OCI-LY7 (cell line): ENCODE results near the gene FAM240A. TPM values are rescaled to one million over a fixed set of nuclear protein-coding genes. Genes with fewer than 3 reads are reported as not detected.

Source experiments
- BruUV-seq: library from RNA; stranded (reverse); fragments of 400-500 nt; replicated peaks from 2 replicates; lab custom pipeline; 2021; lab: Mats Ljungman, UMichigan
- CTCF ChIA-PET: fragments of 300-600 bp; sonication (Branson Sonifier 250); formaldehyde crosslinking; loops from one replicate; lab custom pipeline; 2022; ENCODE audit warnings: antibody characterized with exemption; ENCODE audit not compliant: unreplicated experiment; lab: Charles Lee
- POLR2A ChIA-PET: fragments of 300-600 bp; sonication (Branson Sonifier 250); formaldehyde crosslinking; loops from one replicate; lab custom pipeline; 2022; ENCODE audit warnings: antibody characterized with exemption; lab: Charles Lee
- DNase-seq: peaks from one replicate; pipeline ENCODE4 v3.0.0-alpha.2; 2015; ENCODE audit warnings: low spot score
- H2AFZ ChIP-seq: fragments of 200-600 bp; sonication (generic), shearing (Covaris generic); 2 replicates; pipeline ENCODE4 v1.6.1; 2014; ENCODE audit warnings: mild to moderate bottlenecking, antibody characterized with exemption, low read length, moderate library complexity
- H3K27ac ChIP-seq: fragments of 200-600 bp; sonication (generic); 2 replicates; pipeline ENCODE4 v1.5.1; 2014; ENCODE audit warnings: mixed run types, low read depth, mild to moderate bottlenecking, moderate library complexity, low read length, inconsistent platforms; ENCODE audit not compliant: poor library complexity, severe bottlenecking
- H3K36me3 ChIP-seq: fragments of 200-600 bp; sonication (generic); 2 replicates; pipeline ENCODE4 v1.6.1; 2014; ENCODE audit warnings: mild to moderate bottlenecking, antibody characterized with exemption, low read length, moderate library complexity, mixed read lengths; ENCODE audit not compliant: insufficient read depth
- H3K4me1 ChIP-seq: fragments of 200-600 bp; sonication (generic); 2 replicates; pipeline ENCODE4 v1.5.1; 2014; ENCODE audit warnings: mild to moderate bottlenecking, low read length; ENCODE audit not compliant: insufficient read depth, poor library complexity, severe bottlenecking
- H3K4me2 ChIP-seq: fragments of 200-600 bp; sonication (generic); 2 replicates; pipeline ENCODE4 v1.6.1; 2014; ENCODE audit warnings: mild to moderate bottlenecking, low read length
- H3K4me3 ChIP-seq: fragments of 200-600 bp; sonication (generic); 2 replicates; pipeline ENCODE4 v1.5.1; 2014; ENCODE audit warnings: mild to moderate bottlenecking, low read depth, low read length; ENCODE audit not compliant: poor library complexity, severe bottlenecking
- H3K79me2 ChIP-seq: fragments of 200-600 bp; sonication (generic); 2 replicates; pipeline ENCODE4 v1.6.1; 2016; ENCODE audit warnings: low read depth, mild to moderate bottlenecking, low read length, moderate library complexity, mixed read lengths; ENCODE audit not compliant: insufficient read depth
- H3K9me2 ChIP-seq: fragments of 200-600 bp; sonication (generic); 2 replicates; pipeline ENCODE4 v1.6.1; 2016; ENCODE audit warnings: mild to moderate bottlenecking, low read length, mixed read lengths; ENCODE audit not compliant: insufficient read depth
- H3K9me3 ChIP-seq: fragments of 200-600 bp; sonication (generic); 2 replicates; pipeline ENCODE4 v1.6.1; 2014; ENCODE audit warnings: mild to moderate bottlenecking, mixed run types, low read length, mixed read lengths
- H4K20me1 ChIP-seq: fragments of 200-600 bp; sonication (generic); 2 replicates; pipeline ENCODE4 v1.6.1; 2014; ENCODE audit warnings: mild to moderate bottlenecking, antibody characterized with exemption, low read length, moderate library complexity, mixed read lengths; ENCODE audit not compliant: insufficient read depth
- CTCF ChIP-seq: fragments of 200-600 bp; sonication (generic); conservative IDR thresholded peaks from 2 replicates; pipeline ENCODE4 v1.5.1; 2014; ENCODE audit warnings: mild to moderate bottlenecking, antibody characterized with exemption, low read length, moderate library complexity, mixed read lengths
- EZH2phosphoT487 ChIP-seq: fragments of 200-600 bp; sonication (generic); IDR thresholded peaks from 2 replicates; pipeline ENCODE4 v1.6.1; 2018; ENCODE audit warnings: low read depth, borderline replicate concordance, mild to moderate bottlenecking, mixed run types, antibody characterized with exemption, low read length, moderate library complexity, mixed read lengths
- intact Hi-C: fragments of 100-400 bp; cut with micrococcal nuclease; formaldehyde crosslinking; loops from one replicate; pipeline ENCODE4 v1.10.0; 2022; ENCODE audit not compliant: unreplicated experiment
- total RNA-seq, 2 experiments: library from RNA; depleted of rRNA in 1 of 2; stranded (reverse); fragments of >200 nt in 1 of 2; shearing (Covaris generic) in 1 of 2; gene quantifications; 2 replicates each; pipeline ENCODE4 v1.2.3, GENCODE V29; 2014 to 2022

FAM240A gene
- total RNA-seq, 2 experiments from 2014 or later, result not detected

- no TSS peak for BruUV-seq
- Histone ChIP-seq H3K4me2 (no peak overlapping the region), H3K79me2 (no peaks in the 10 kb centered on the region), H4K20me1 (no peaks in the 10 kb centered on the region), H3K4me1 (peaks cover 5% of the 10 kb centered on the region), H3K4me3 (no peak overlapping the region), H3K9me2 (no peaks in the 10 kb centered on the region), H2AFZ (no peak overlapping the region), H3K27ac (no peak overlapping the region), H3K9me3 (no peaks in the 10 kb centered on the region), H3K36me3 (no peaks in the 10 kb centered on the region)
- ChIA-PET CTCF (no interaction called here), POLR2A (no interaction called here)
- TF ChIP-seq EZH2phosphoT487 (no peak), CTCF (no peak)
- no peak for DNase-seq
- intact Hi-C loops, result no loop called here
Measured at GRCh38 chr3:46659285-46659684, 47.0 kb downstream of the FAM240A start.

- no TSS peak for BruUV-seq
- Histone ChIP-seq H3K27ac (no peak overlapping the region), H3K9me2 (no peaks in the 10 kb centered on the region), H3K9me3 (no peaks in the 10 kb centered on the region), H3K4me3 (no peak overlapping the region), H3K36me3 (no peaks in the 10 kb centered on the region), H3K79me2 (no peaks in the 10 kb centered on the region), H3K4me2 (no peak overlapping the region), H4K20me1 (no peaks in the 10 kb centered on the region), H3K4me1 (peaks cover 5% of the 10 kb centered on the region), H2AFZ (no peak overlapping the region)
- no peak for DNase-seq
- ChIA-PET POLR2A (no interaction called here), CTCF (no interaction called here)
- no peak for TF ChIP-seq CTCF
- TF ChIP-seq EZH2phosphoT487, result no peak
- intact Hi-C loops, result loop anchor here (2.0 kb wide), 1 partner anchor 171 kb away; no protein-coding TSS in a partner anchor
Measured at GRCh38 chr3:46660003-46660402, 47.7 kb downstream of the FAM240A start.
